H1 (cell line): ENCODE results near the gene OCRL.

Source experiments
- CEBPB ChIP-seq: IDR thresholded peaks from 2 replicates; pipeline ENCODE4 v1.6.1; 2012; ENCODE audit warnings: low read depth, low read length
- CHD1 ChIP-seq: IDR thresholded peaks from 2 replicates; pipeline ENCODE4 v1.6.1; 2012; ENCODE audit warnings: low read depth, low read length, improper control_type of control experiment
- CREB1 ChIP-seq: IDR thresholded peaks from 2 replicates; pipeline ENCODE4 v1.6.1; 2012; ENCODE audit warnings: inconsistent platforms
- CTCF ChIP-seq, 3 experiments: IDR thresholded peaks; 1 replicate in 2 of 3; 2 replicates in 1 of 3; pipeline versions ENCODE4 v1.5.1 to v1.6.1; 2011; ENCODE audit warnings: low read length in 3 of 3, mild to moderate bottlenecking in 3 of 3, inconsistent platforms in 2 of 3, low read depth in 1 of 3, moderate library complexity in 1 of 3; ENCODE audit not compliant: insufficient read depth in 1 of 3; ENCODE audit errors: control extremely low read depth in 1 of 3
- JUND ChIP-seq: IDR thresholded peaks from 2 replicates; pipeline ENCODE4 v1.6.1; 2011; ENCODE audit warnings: mild to moderate bottlenecking, improper control_type of control experiment, low read length
- MAFK ChIP-seq: IDR thresholded peaks from 2 replicates; pipeline ENCODE4 v1.6.1; 2012; ENCODE audit warnings: low read depth, mild to moderate bottlenecking, improper control_type of control experiment, low read length
- MAX ChIP-seq: IDR thresholded peaks from 2 replicates; pipeline ENCODE4 v1.6.1; 2012; ENCODE audit warnings: inconsistent platforms
- POLR2A ChIP-seq, 2 experiments: IDR thresholded peaks; 1 replicate in 1 of 2; 2 replicates in 1 of 2; pipeline ENCODE4 v1.6.1; 2011; ENCODE audit warnings: low read depth in 2 of 2, low read length in 2 of 2, mild to moderate bottlenecking in 2 of 2; ENCODE audit errors: control extremely low read depth in 1 of 2
- POLR2AphosphoS5 ChIP-seq: IDR thresholded peaks from 2 replicates; pipeline ENCODE4 v1.6.1; 2011; ENCODE audit warnings: low read depth, low read length
- TAF1 ChIP-seq: IDR thresholded peaks from 2 replicates; pipeline ENCODE4 v1.6.1; 2011; ENCODE audit warnings: mild to moderate bottlenecking, low read depth, low read length

GRCh38 chrX:129585167-129585566, 45.1 kb downstream of the OCRL start:
- no peak for TF ChIP-seq CTCF (IDR thresholded peaks at IDR 0.05; ENCODE audit: control extremely low read depth in 1 of 3, insufficient read depth in 1 of 3, low read depth in 1 of 3, low read length in 3 of 3)
- TF ChIP-seq MAFK, result no peak
- TF ChIP-seq CEBPB, result no peak
- no peak for TF ChIP-seq POLR2A (IDR thresholded peaks at IDR 0.05; ENCODE audit: control extremely low read depth in 1 of 2, low read depth in 2 of 2, low read length in 2 of 2)
- no peak for TF ChIP-seq CREB1
- TF ChIP-seq JUND, result no peak
- no peak for TF ChIP-seq MAX
- no peak for TF ChIP-seq POLR2AphosphoS5
- TF ChIP-seq CHD1, result no peak
- no peak for TF ChIP-seq TAF1
